CD14-positive monocyte (primary cell): ENCODE measurements around the gene EIPR1. TPM values are rescaled to one million over a fixed set of nuclear protein-coding genes. Genes with fewer than 3 reads are reported as not detected.
A peak's percentile ranks its signal among the peaks of the same experiment; 100 is the strongest.
"Not testable (repeated sequence)": the region's sequence is repeated elsewhere in the genome, so short reads cannot be mapped to it uniquely, and the experiment has no call there.

Experiments used
- DNase-seq, 3 donors: peaks; one replicate each; pipeline ENCODE4 v3.0.0-alpha.2; 2011 to 2022
- H2AFZ ChIP-seq: 2 replicates; pipeline ENCODE4 v1.6.0; 2012; ENCODE audit warnings: mild to moderate bottlenecking, low read depth, low read length, inconsistent platforms; ENCODE audit not compliant: insufficient read depth, poor library complexity, severe bottlenecking
- H3K27ac ChIP-seq, 2 donors: 1 replicate in 1 of 2; 2 replicates in 1 of 2; pipeline ENCODE4 v1.5.1; 2012 to 2013; ENCODE audit warnings: low read length in 2 of 2, control low read depth in 1 of 2, inconsistent platforms in 1 of 2, low read depth in 1 of 2, mild to moderate bottlenecking in 1 of 2
- H3K27me3 ChIP-seq, 2 donors: one replicate each; pipeline versions ENCODE4 v1.6.0 to v1.6.1; 2011 to 2013; ENCODE audit warnings: low read length in 2 of 2; ENCODE audit not compliant: control insufficient read depth in 2 of 2, insufficient read depth in 2 of 2
- H3K36me3 ChIP-seq, 2 donors: replicated peaks in 1 of 2; 1 replicate in 1 of 2; 2 replicates in 1 of 2; pipeline versions ENCODE4 v1.5.1 to v1.6.1; 2012 to 2013; ENCODE audit warnings: low read length in 2 of 2, control low read depth in 1 of 2, inconsistent platforms in 1 of 2, mild to moderate bottlenecking in 1 of 2; ENCODE audit not compliant: insufficient read depth in 2 of 2, control insufficient read depth in 1 of 2
- H3K4me1 ChIP-seq, 2 donors: 1 replicate in 1 of 2; 2 replicates in 1 of 2; pipeline versions ENCODE4 v1.5.1 to v1.6.1; 2012 to 2013; ENCODE audit warnings: low read length in 2 of 2, control low read depth in 1 of 2, inconsistent platforms in 1 of 2, mild to moderate bottlenecking in 1 of 2, moderate library complexity in 1 of 2; ENCODE audit not compliant: insufficient read depth in 2 of 2, control insufficient read depth in 1 of 2
- H3K4me2 ChIP-seq: replicated peaks from 2 replicates; pipeline ENCODE3; 2012; ENCODE audit warnings: low read length, moderate library complexity, mild to moderate bottlenecking; ENCODE audit not compliant: poor library complexity, severe bottlenecking; ENCODE audit errors: extremely low read depth
- H3K4me3 ChIP-seq, 3 experiments: fragments of 200-600 bp in 1 of 3; sonication (generic) in 1 of 3; replicated peaks in 1 of 3; 1 replicate in 2 of 3; 2 replicates in 1 of 3; pipeline ENCODE4 v1.5.1; 2011 to 2013; ENCODE audit warnings: low read length in 3 of 3, mild to moderate bottlenecking in 3 of 3, control low read depth in 2 of 3, low read depth in 2 of 3, inconsistent platforms in 1 of 3, moderate library complexity in 1 of 3
- H3K79me2 ChIP-seq: 2 replicates; pipeline ENCODE4 v1.6.0; 2012; ENCODE audit warnings: mild to moderate bottlenecking, control low read depth, inconsistent platforms, low read length, moderate library complexity; ENCODE audit not compliant: insufficient read depth
- H3K9ac ChIP-seq: 2 replicates; pipeline ENCODE4 v1.6.0; 2017; ENCODE audit warnings: low read length, mild to moderate bottlenecking; ENCODE audit not compliant: insufficient read depth, poor library complexity, severe bottlenecking
- H3K9me3 ChIP-seq, 2 donors: replicated peaks in 1 of 2; 1 replicate in 1 of 2; 2 replicates in 1 of 2; pipeline versions ENCODE4 v1.5.1 to v1.6.1; 2012 to 2013; ENCODE audit warnings: low read length in 2 of 2, control low read depth in 1 of 2; ENCODE audit not compliant: control insufficient read depth in 1 of 2, insufficient read depth in 1 of 2
- H4K20me1 ChIP-seq: 2 replicates; pipeline ENCODE4 v1.6.0; 2012; ENCODE audit warnings: mild to moderate bottlenecking, low read length, control low read depth, moderate library complexity; ENCODE audit not compliant: insufficient read depth
- H3K27ac Mint-ChIP-seq, 7 donors: one replicate each; pipeline ENCODE4 v1.8.0; 2020; ENCODE audit warnings: mild to moderate bottlenecking in 7 of 7, mixed read lengths in 7 of 7, moderate library complexity in 6 of 7, inconsistent platforms in 2 of 7
- H3K27me3 Mint-ChIP-seq, 3 donors: one replicate each; pipeline ENCODE4 v1.8.0; 2021 to 2022; ENCODE audit warnings: low read depth in 3 of 3, mild to moderate bottlenecking in 3 of 3, mixed read lengths in 3 of 3, moderate library complexity in 3 of 3, inconsistent platforms in 1 of 3
- H3K36me3 Mint-ChIP-seq, 2 donors: one replicate each; pipeline ENCODE4 v1.8.0; 2020; ENCODE audit warnings: mixed read lengths in 2 of 2, inconsistent platforms in 1 of 2, mild to moderate bottlenecking in 1 of 2
- H3K4me1 Mint-ChIP-seq: one replicate; pipeline ENCODE4 v1.8.0; 2020; ENCODE audit warnings: mild to moderate bottlenecking, mixed read lengths
- H3K4me3 Mint-ChIP-seq, 2 donors: one replicate each; pipeline ENCODE4 v1.8.0; 2020; ENCODE audit warnings: mild to moderate bottlenecking in 2 of 2, mixed read lengths in 2 of 2, moderate library complexity in 1 of 2
- H3K9me3 Mint-ChIP-seq, 7 donors: one replicate each; pipeline ENCODE4 v1.8.0; 2020 to 2022; ENCODE audit warnings: mixed read lengths in 7 of 7, mild to moderate bottlenecking in 6 of 7, moderate library complexity in 6 of 7, inconsistent platforms in 2 of 7
- CTCF ChIP-seq: fragments of 200-600 bp; IDR thresholded peaks from one replicate; pipeline ENCODE4 v1.8.0; 2022; ENCODE audit warnings: antibody characterized with exemption, mild to moderate bottlenecking
- WGBS: methylation state at CpG from one replicate; pipeline ENCODE4 v1.1.5; 2013; ENCODE audit warnings: missing lambda C conversion rate; ENCODE audit not compliant: insufficient coverage; 5-methylcytosine and 5-hydroxymethylcytosine counted together
- intact Hi-C, 2 donors: fragments of 100-400 bp; cut with micrococcal nuclease; formaldehyde crosslinking; loops; one replicate each; pipeline versions ENCODE4 v1.15.0 to v1.15.1; 2023
- polyA plus RNA-seq, 3 donors: library from polyadenylated mRNA; depleted of rRNA in 1 of 3; unstranded in 2 of 3; stranded (reverse) in 1 of 3; fragments of 300-500 nt in 2 of 3; fragments of >200 nt in 1 of 3; fragmentation: Illumina TruSeq in 2 of 3; gene quantifications; 1 replicate in 2 of 3; 2 replicates in 1 of 3; pipeline ENCODE4 v1.2.3, GENCODE V29; 2012 to 2021

Gene EIPR1
- polyA plus RNA-seq, 3 donors: 19.0 to 22.4 (median 20.8) TPM

DNA sequence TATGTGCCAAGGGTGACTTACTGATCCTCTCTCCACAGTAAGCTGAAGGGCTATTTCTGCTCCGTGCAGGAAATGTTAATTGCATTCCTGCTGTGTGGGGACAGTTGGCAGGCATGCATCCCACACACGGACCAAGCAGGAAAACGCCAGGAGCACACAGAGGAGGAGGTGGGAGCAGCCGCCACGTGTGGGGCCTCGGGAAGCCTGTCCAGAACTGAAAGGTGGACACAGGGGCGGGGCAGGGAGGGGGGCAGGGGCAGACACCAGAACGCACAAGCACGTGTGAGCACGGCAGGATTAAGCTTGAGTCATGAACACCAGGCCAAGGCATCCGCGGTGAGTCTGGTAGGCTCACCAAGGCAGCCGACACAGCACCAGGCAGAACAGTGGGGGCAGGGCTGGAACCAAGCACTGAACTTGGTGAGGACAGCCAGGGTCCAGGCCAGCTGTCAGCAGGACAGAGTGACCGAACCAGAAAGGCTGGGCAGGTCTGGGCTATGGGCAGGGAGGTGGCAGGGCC is 177.1 kb downstream of the EIPR1 start:
- Histone ChIP-seq H3K79me2 (no peaks in the 10 kb centered on the region), H2AFZ (no peak overlapping the region), H3K4me3 (no peak overlapping the region), H4K20me1 (no peaks in the 10 kb centered on the region), H3K4me1 (peaks cover 10 to 12% of the 10 kb centered on the region in 2 donors), H3K4me2 (no peak overlapping the region), H3K9me3 (no peaks in the 10 kb centered on the region), H3K27ac (no peak overlapping the region), H3K36me3 (no peaks in the 10 kb centered on the region), H3K9ac (no peak overlapping the region), H3K27me3 (no peaks in the 10 kb centered on the region)
- intact Hi-C loops: no loop called here
- 80% methylated on average over 14 of the region's 14 CpGs for WGBS
- Mint-ChIP-seq H3K27me3 (peaks cover 0 to 2% (median 2%) of the 10 kb centered on the region in 3 donors), H3K4me3 (no peak overlapping the region), H3K36me3 (peaks cover 13 to 23% of the 10 kb centered on the region in 2 donors), H3K4me1 (peaks cover 12% of the 10 kb centered on the region), H3K9me3 (peaks cover 0 to 3% (median 0%) of the 10 kb centered on the region in 7 donors), H3K27ac (peak overlapping the region in 2 of 7 donors; percentile 62 to 75)
- no peak for DNase-seq
- TF ChIP-seq CTCF: no peak

GRCh38 chr2:3199627-3200345 is 177.8 kb downstream of the EIPR1 start:
- H3K9me3 ChIP-seq: no peaks in the 10 kb centered on the region
- H2AFZ ChIP-seq: no peak overlapping the region
- intact Hi-C loops: no loop called here
- H4K20me1 ChIP-seq: no peaks in the 10 kb centered on the region
- peaks cover 0 to 3% (median 0%) of the 10 kb centered on the region in 7 donors for H3K9me3 Mint-ChIP-seq
- no peak overlapping the region for H3K27ac ChIP-seq
- no peak overlapping the region for H3K4me2 ChIP-seq
- H3K36me3 Mint-ChIP-seq: peaks cover 18 to 28% of the 10 kb centered on the region in 2 donors
- H3K27me3 Mint-ChIP-seq: peaks cover 0 to 2% (median 2%) of the 10 kb centered on the region in 3 donors
- peaks cover 14 to 18% of the 10 kb centered on the region in 2 donors for H3K4me1 ChIP-seq
- H3K4me3 ChIP-seq: no peak overlapping the region
- no peaks in the 10 kb centered on the region for H3K79me2 ChIP-seq
- H3K27me3 ChIP-seq: no peaks in the 10 kb centered on the region
- H3K36me3 ChIP-seq: peaks cover 0 to 4% of the 10 kb centered on the region in 2 donors
- DNase-seq: no peak
- H3K4me3 Mint-ChIP-seq: no peak overlapping the region
- peak overlapping the region in 1 of 7 donors; percentile 68 for H3K27ac Mint-ChIP-seq
- H3K4me1 Mint-ChIP-seq: peaks cover 19% of the 10 kb centered on the region
- TF ChIP-seq CTCF: no peak
- WGBS: 85% methylated on average over 11 of the region's 12 CpGs
- H3K9ac ChIP-seq: no peak overlapping the region

DNA sequence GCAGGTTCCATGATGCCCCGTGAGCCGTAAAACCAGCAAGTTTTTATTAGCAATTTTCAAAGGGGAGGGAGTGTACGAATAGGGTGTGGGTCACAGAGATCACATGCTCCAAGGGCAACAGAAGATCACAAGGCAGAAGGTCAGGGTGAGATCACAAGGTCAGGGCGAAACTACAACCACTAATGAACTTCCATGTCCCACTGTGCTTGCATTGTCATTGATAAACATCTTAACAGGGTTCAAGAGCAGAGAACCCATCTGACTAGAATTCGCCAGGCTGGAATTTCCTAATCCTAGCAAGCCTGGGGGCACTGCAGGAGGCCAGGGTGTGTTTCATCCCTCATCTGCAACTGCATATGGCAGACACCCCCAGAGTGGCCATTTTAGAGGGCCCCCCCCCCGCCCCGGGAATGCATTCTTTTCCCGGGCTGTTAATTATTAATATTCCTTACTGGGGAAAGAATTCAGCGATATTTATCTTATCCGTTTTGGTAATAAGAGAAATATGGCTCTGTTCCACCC is 178.9 kb downstream of the EIPR1 start:
- H3K4me3 Mint-ChIP-seq, DNase-seq, H2AFZ ChIP-seq, H3K4me2 ChIP-seq, H3K36me3 ChIP-seq, intact Hi-C loops, H3K27ac ChIP-seq, H3K27me3 Mint-ChIP-seq, H3K27me3 ChIP-seq, H3K9ac ChIP-seq, H3K79me2 ChIP-seq, H3K27ac Mint-ChIP-seq, H3K9me3 ChIP-seq, H4K20me1 ChIP-seq, H3K9me3 Mint-ChIP-seq, H3K4me3 ChIP-seq: not testable (repeated sequence)
- WGBS: 100% methylated on average over 1 of the region's 10 CpGs
- H3K4me1 Mint-ChIP-seq: peaks cover 21% of the 10 kb centered on the region
- peaks cover 14 to 18% of the 10 kb centered on the region in 2 donors for H3K4me1 ChIP-seq
- H3K36me3 Mint-ChIP-seq: peaks cover 24 to 33% of the 10 kb centered on the region in 2 donors
